CD4-positive, alpha-beta T cell treated with Interleukin-21 for 1 hour (primary cell): ENCODE results near the gene DTX3L.

Experiments
- DNase-seq: peaks from one replicate; pipeline ENCODE4 v3.0.0-alpha.2; 2020

DTX3L gene

GRCh38 chr3:122608916-122609315 is 44.8 kb downstream of the DTX3L start:
- no peak for DNase-seq

GRCh38 chr3:122609798-122610559 is 45.8 kb downstream of the DTX3L start:
- DNase-seq = peak; percentile 32

- DNase-seq = no peak
Observed at GRCh38 chr3:122612696-122613095, 48.6 kb downstream of the DTX3L start.

GRCh38 chr3:122615303-122615702 is 51.2 kb downstream of the DTX3L start:
- no peak for DNase-seq

DNA sequence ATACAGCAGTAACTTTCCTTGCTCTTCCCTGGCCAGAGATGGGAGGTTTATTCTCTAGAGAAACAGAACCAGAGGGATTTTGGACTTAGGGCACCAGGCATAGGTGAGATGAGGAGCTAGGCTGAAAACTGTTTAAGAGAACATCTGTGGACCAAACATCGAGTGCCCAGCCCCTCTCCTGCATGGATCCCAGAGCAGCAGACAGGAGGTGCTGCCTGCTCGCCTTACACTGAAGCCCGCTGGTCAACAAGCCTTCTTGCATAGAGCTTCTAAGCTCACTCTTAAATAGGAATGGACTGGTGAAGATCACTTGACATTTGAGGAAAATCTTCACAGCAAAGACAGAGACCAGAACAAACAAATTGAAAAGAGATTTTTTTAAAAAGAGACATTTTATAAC is 54.5 kb downstream of the DTX3L start:
- DNase-seq = no peak

DNA sequence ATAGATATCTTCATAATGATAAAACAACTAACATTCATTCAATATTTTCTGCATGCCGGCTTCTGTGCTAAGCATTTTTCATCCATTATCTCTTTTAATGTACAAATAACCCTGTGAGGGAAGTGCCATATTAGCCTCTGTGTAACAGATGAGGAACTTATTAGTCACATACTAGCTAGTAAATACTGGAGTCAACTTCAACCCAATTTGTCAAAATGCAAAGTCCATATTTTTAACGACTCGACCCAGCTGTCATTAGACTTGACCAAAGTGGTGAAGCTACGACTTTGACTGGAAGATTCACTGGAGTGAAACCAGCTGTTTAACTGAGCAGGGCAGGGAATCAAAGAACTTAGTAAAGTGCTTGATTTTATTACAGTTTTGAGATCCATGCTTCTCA is 54.9 kb downstream of the DTX3L start:
- DNase-seq = no peak

DNA sequence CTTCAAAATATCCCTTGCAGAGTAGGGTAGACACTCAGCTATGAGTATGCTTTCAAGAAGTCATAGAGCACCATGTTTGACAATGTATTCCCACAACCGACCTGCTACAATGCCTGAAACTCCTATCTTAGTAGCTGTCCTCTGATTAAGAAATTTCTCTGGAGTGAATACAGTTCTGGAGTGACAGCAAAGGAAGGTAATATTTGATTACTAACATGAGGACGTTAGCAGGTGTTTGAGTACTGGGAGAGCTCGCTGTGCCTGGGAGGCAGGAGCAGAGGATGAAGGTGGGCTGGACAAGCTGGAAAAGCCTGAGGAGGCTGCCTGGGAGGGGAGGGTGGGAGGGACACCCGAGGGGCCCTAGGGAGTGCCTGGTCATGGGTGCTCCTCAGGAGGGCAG is 56.3 kb downstream of the DTX3L start:
- no peak for DNase-seq

DNA sequence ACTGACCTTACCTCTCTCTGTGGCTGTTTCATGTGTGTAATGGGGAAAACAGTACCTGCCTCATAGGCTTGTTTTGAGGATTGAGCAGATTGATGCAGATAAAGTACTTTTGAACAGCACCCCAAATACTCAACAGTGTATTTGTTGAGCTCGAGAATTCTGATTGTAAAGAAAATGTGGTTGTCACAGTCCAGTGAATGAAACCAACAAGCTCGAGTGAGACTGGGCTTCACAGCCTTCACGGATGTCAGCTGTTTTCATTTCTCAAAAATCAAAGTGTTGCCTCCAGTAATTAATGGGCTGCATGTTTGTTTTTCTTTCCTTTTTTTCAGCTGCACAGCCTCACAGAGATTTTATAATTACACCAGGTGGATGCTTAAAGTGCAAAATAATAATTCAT is 57.0 kb downstream of the DTX3L start:
- DNase-seq = no peak

- no peak for DNase-seq
Observed at GRCh38 chr3:122623031-122623829, 59.1 kb downstream of the DTX3L start.
